Stomach (tissue), 4 donors: ENCODE measurements around the gene UBE4B.

Experiments used
- EP300 ChIP-seq: sonication (generic); formaldehyde crosslinking; IDR thresholded peaks from one replicate; pipeline ENCODE4 v1.6.1; 2017; ENCODE audit warnings: antibody characterized with exemption
- POLR2A ChIP-seq, 4 donors: fragments of 450-650 bp; IDR thresholded peaks; one replicate each; pipeline ENCODE4 v1.6.1; 2016; ENCODE audit warnings: antibody characterized with exemption in 4 of 4, control low read depth in 2 of 4, mild to moderate bottlenecking in 1 of 4, moderate library complexity in 1 of 4
- TF ChIP-seq, protein P1 (sequence below), 7 experiments: fragments of 450-650 bp in 4 of 7; fragments of 200-600 bp in 3 of 7; sonication (generic) in 3 of 7; IDR thresholded peaks; one replicate each; pipeline ENCODE4 v1.5.1; 2016 to 2019; ENCODE audit warnings: antibody characterized with exemption in 7 of 7, control low read depth in 2 of 7, mild to moderate bottlenecking in 1 of 7

- TF ChIP-seq, protein P1, sequence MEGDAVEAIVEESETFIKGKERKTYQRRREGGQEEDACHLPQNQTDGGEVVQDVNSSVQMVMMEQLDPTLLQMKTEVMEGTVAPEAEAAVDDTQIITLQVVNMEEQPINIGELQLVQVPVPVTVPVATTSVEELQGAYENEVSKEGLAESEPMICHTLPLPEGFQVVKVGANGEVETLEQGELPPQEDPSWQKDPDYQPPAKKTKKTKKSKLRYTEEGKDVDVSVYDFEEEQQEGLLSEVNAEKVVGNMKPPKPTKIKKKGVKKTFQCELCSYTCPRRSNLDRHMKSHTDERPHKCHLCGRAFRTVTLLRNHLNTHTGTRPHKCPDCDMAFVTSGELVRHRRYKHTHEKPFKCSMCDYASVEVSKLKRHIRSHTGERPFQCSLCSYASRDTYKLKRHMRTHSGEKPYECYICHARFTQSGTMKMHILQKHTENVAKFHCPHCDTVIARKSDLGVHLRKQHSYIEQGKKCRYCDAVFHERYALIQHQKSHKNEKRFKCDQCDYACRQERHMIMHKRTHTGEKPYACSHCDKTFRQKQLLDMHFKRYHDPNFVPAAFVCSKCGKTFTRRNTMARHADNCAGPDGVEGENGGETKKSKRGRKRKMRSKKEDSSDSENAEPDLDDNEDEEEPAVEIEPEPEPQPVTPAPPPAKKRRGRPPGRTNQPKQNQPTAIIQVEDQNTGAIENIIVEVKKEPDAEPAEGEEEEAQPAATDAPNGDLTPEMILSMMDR (IDR thresholded peaks at IDR 0.05) = no peak
- no peak for TF ChIP-seq POLR2A (IDR thresholded peaks at IDR 0.05)
- no peak for TF ChIP-seq EP300
Measured at GRCh38 chr1:9996624-9997582, 35.9 kb upstream of the UBE4B start, which contains the start of gene RBP7.
